ENCODE measurements around the gene DYNC2I2. TPM values are rescaled to one million over a fixed set of nuclear protein-coding genes. Genes with fewer than 3 reads are reported as not detected.
"Not testable (repeated sequence)": the region's sequence is repeated elsewhere in the genome, so short reads cannot be mapped to it uniquely, and the experiment has no call there.

Gene DYNC2I2
- total and polyA plus RNA-seq, 12 donors, result 7.5 to 192 (median 83.2) TPM

DNA sequence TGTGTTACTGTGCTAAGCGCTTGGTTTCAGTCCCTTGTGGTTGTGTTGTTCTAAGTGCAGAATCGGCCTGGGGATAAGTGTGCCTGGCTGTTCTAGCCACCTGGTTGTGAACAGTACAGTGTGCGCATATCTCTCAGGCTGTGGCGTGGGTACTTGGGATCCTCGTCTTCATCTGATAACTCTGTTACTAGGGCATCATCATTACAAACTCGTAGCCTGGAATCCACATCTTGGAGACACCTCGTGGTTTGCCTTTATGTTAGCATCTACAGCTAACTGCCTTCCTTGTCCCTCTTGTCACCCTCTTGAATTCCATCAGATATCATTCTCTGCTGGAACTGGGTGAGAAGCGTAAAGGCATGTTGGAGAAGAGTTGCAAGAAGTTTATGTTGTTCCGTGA, 62.8 kb downstream of the DYNC2I2 start:
- intact Hi-C loops (cut with DNase I), result no loop called here
- DNase-seq, result no peak
- Histone ChIP-seq H3K27me3 (no peaks in the 10 kb centered on the region), H3K4me3 (no peak overlapping the region), H3K36me3 (replicated peaks in 1 of 2) (peaks cover 0 to 97% of the 10 kb centered on the region in 2 donors), H3K4me1 (replicated peaks in 1 of 2) (no peaks in the 10 kb centered on the region), H3K9me3 (replicated peaks in 1 of 3) (no peaks in the 10 kb centered on the region), H3K27ac (no peak overlapping the region)
- TF ChIP-seq, protein P1, sequence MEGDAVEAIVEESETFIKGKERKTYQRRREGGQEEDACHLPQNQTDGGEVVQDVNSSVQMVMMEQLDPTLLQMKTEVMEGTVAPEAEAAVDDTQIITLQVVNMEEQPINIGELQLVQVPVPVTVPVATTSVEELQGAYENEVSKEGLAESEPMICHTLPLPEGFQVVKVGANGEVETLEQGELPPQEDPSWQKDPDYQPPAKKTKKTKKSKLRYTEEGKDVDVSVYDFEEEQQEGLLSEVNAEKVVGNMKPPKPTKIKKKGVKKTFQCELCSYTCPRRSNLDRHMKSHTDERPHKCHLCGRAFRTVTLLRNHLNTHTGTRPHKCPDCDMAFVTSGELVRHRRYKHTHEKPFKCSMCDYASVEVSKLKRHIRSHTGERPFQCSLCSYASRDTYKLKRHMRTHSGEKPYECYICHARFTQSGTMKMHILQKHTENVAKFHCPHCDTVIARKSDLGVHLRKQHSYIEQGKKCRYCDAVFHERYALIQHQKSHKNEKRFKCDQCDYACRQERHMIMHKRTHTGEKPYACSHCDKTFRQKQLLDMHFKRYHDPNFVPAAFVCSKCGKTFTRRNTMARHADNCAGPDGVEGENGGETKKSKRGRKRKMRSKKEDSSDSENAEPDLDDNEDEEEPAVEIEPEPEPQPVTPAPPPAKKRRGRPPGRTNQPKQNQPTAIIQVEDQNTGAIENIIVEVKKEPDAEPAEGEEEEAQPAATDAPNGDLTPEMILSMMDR (IDR thresholded peaks at IDR 0.05), result no peak
- TF ChIP-seq POLR2A (IDR thresholded peaks at IDR 0.05), result no peak
- WGBS, 4 donors, result 92 to 96% (median 94%) methylated on average over 9 of the region's 9 CpGs

DNA sequence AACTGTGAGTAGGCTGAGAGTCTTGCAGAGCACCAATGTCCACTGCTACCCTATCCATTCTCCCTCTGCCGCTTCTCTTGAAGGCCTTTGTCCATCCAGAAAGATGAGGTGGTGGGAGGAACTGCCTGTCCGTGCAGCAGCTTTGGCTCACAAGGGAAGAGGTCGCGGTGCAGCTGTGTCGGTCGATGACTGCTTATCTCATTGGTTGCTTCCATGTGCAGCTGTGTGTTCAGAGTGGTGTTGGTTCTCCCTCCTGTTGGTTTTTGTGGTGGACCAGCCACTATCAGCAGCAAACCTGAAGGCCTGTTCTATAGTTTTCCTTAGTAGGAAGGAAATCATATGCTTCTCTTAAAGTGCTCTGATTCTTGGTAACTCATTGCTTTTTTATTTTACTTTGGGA, 63.6 kb downstream of the DYNC2I2 start:
- Histone ChIP-seq H3K27ac (no peak overlapping the region), H3K36me3 (replicated peaks in 1 of 2) (peaks cover 0 to 97% of the 10 kb centered on the region in 2 donors), H3K9me3 (replicated peaks in 1 of 3) (no peaks in the 10 kb centered on the region), H3K4me1 (replicated peaks in 1 of 2) (no peaks in the 10 kb centered on the region), H3K4me3 (no peak overlapping the region), H3K27me3 (no peaks in the 10 kb centered on the region)
- DNase-seq, result no peak
- no peak for TF ChIP-seq POLR2A (IDR thresholded peaks at IDR 0.05)
- TF ChIP-seq, protein P1 (IDR thresholded peaks at IDR 0.05), result no peak
- WGBS, 4 donors, result 80 to 84% (median 83%) methylated on average over 5 to 6 of the region's 6 CpGs
- intact Hi-C loops (cut with DNase I), result no loop called here

DNA sequence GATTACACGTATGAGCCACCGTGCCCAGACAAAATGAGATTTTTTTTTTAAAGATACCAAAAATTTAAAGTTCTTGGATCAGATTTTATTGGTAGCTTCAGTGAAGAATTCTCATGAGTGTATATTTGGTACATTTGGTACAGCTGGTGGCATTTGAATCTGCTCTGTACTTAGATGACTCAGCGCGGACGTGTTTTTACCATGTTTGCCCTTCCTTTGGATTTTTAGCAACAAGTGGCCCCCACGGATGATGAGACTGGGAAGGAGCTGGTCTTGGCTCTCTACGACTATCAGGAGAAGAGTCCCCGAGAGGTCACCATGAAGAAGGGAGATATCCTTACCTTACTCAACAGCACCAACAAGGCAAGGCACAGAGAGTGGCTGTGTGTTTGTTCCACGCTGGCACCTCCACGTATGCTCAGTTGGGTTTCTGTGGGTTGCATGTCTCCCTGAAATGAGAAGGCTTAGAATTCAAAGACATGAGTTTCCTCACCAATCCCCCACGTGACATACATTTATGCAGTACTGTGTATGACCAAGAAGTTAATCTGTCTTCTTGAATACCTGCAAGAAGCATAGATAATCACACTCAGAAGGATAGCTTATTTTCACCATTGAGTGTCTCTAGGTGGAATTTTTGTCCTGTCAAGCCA, 67.9 kb downstream of the DYNC2I2 start:
- DNase-seq, result no peak
- peaks cover 0 to 99% of the 10 kb centered on the region in 2 donors for H3K36me3 ChIP-seq (replicated peaks in 1 of 2)
- no peaks in the 10 kb centered on the region for H3K9me3 ChIP-seq (replicated peaks in 1 of 3)
- no peaks in the 10 kb centered on the region for H3K4me1 ChIP-seq (replicated peaks in 1 of 2)
- no peak for TF ChIP-seq POLR2A (IDR thresholded peaks at IDR 0.05)
- TF ChIP-seq, protein P1 (IDR thresholded peaks at IDR 0.05), result no peak
- H3K27me3 ChIP-seq, result no peaks in the 10 kb centered on the region
- 88 to 93% (median 91%) methylated on average over 11 of the region's 11 CpGs for WGBS, 4 donors
- intact Hi-C loops (cut with DNase I), result loop anchor here in 1 of 2 donors (10.0 kb wide), 1 partner anchor 64 kb away; no protein-coding TSS in a partner anchor
- H3K27ac ChIP-seq, result no peak overlapping the region
- no peak overlapping the region for H3K4me3 ChIP-seq

DNA sequence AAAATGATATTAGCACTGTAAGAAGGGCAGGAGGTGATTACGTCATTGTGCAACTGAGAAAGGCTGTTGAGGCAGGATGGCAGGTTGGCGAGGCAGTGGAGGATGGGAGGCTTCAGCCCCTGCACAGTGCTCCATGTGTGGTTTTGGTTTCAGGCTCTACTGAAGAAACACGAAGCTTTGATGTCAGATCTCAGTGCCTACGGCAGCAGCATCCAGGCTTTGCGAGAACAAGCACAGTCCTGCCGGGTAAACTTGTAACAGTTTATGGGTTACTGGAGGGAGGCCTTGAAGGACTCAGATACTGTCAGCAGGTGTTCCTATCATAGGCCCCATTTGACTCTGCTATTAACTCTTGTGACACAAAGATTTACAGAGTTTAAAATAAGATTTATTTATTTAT, 69.2 kb downstream of the DYNC2I2 start:
- DNase-seq, result no peak
- WGBS, 4 donors, result 66 to 77% (median 73%) methylated on average over 6 of the region's 6 CpGs
- peaks cover 0 to 99% of the 10 kb centered on the region in 2 donors for H3K36me3 ChIP-seq (replicated peaks in 1 of 2)
- no peak overlapping the region for H3K4me3 ChIP-seq
- intact Hi-C loops (cut with DNase I), result loop anchor here in 1 of 2 donors (10.0 kb wide), 1 partner anchor 63 kb away; no protein-coding TSS in a partner anchor
- no peak overlapping the region for H3K27ac ChIP-seq
- TF ChIP-seq, protein P1 (IDR thresholded peaks at IDR 0.05), result no peak
- no peak for TF ChIP-seq POLR2A (IDR thresholded peaks at IDR 0.05)
- no peaks in the 10 kb centered on the region for H3K4me1 ChIP-seq (replicated peaks in 1 of 2)
- no peaks in the 10 kb centered on the region for H3K9me3 ChIP-seq (replicated peaks in 1 of 3)
- H3K27me3 ChIP-seq, result no peaks in the 10 kb centered on the region

- not testable (repeated sequence) for DNase-seq; H3K9me3 ChIP-seq (replicated peaks in 1 of 3); H3K4me1 ChIP-seq (replicated peaks in 1 of 2); H3K27ac ChIP-seq; H3K4me3 ChIP-seq; H3K27me3 ChIP-seq
- intact Hi-C loops (cut with DNase I), result loop anchor here in 1 of 2 donors (10.0 kb wide), 1 partner anchor 62 kb away; no protein-coding TSS in a partner anchor
- H3K36me3 ChIP-seq (replicated peaks in 1 of 2), result peaks cover 0 to 99% of the 10 kb centered on the region in 2 donors
- WGBS, 4 donors, result 78 to 95% (median 88%) methylated on average over 11 of the region's 11 CpGs
Observed at GRCh38 chr9:128586934-128587333, 69.7 kb downstream of the DYNC2I2 start.

DNA sequence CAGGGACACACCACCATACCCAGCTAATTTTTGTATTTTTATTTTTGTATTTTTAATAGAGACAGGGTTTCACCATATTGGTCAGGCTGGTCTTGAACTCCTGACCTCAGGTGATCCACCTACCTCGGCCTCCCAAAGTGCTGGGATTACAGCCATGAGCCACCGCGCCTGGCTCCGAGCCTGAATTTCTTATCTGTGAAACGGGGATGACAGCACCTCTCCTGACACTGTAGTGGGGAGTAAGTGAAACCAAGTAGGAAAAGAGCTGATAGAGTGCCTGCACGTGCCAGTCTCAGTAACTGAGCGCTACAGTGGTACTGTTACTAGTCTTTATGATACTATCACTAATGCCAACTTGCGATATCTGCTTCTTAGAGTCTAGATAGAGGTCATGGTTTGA, 71.5 kb downstream of the DYNC2I2 start:
- H3K4me3 ChIP-seq; H3K27me3 ChIP-seq; DNase-seq; H3K4me1 ChIP-seq (replicated peaks in 1 of 2); H3K9me3 ChIP-seq (replicated peaks in 1 of 3); H3K27ac ChIP-seq: not testable (repeated sequence)
- H3K36me3 ChIP-seq (replicated peaks in 1 of 2), result peaks cover 0 to 99% of the 10 kb centered on the region in 2 donors
- intact Hi-C loops (cut with DNase I), result loop anchor here in 1 of 2 donors (10.0 kb wide), 1 partner anchor 60 kb away; no protein-coding TSS in a partner anchor
- 77 to 86% (median 82%) methylated on average over 8 of the region's 8 CpGs for WGBS, 4 donors

All from adrenal gland (tissue), 12 donors.